ENCODE results near the gene CRYBA4.

- TF ChIP-seq CTCF (conservative IDR thresholded peaks at IDR 0.05), result no peak
- no peak for TF ChIP-seq ZFX (IDR thresholded peaks at IDR 0.05)
Observed at GRCh38 chr22:26599505-26599904, 22.3 kb upstream of the CRYBA4 start.
